HEK293T (cell line): ENCODE measurements around the gene SGSM2.

Experiments used
- CTCF ChIA-PET: fragments of 350-600 bp; formaldehyde crosslinking; extraction: SDS; loops from one replicate; lab custom pipeline; 2021; ENCODE audit warnings: antibody characterized with exemption, inconsistent platforms; lab: Yijun Ruan, JAX
- POLR2A ChIA-PET: fragments of 350-600 bp; formaldehyde crosslinking; extraction: SDS; loops from one replicate; lab custom pipeline; 2020; ENCODE audit warnings: antibody characterized with exemption, inconsistent platforms; lab: Yijun Ruan, JAX
- DNase-seq: peaks from one replicate; pipeline ENCODE4 v3.0.0; 2012; ENCODE audit warnings: mixed read lengths; ENCODE audit errors: extremely low spot score
- ARNT ChIP-seq: fragments of 450-650 bp; IDR thresholded peaks from 2 replicates; pipeline ENCODE4 v1.6.1; 2017; ENCODE audit warnings: mild to moderate bottlenecking
- BHLHE40 ChIP-seq: fragments of 450-650 bp; IDR thresholded peaks from 2 replicates; pipeline ENCODE4 v1.6.1; 2016; ENCODE audit warnings: mild to moderate bottlenecking, moderate library complexity, borderline replicate concordance
- CTBP1 ChIP-seq: fragments of 450-650 bp; IDR thresholded peaks from 2 replicates; pipeline ENCODE4 v1.6.1; 2016; ENCODE audit warnings: borderline replicate concordance
- ELF4 ChIP-seq: fragments of 450-650 bp; IDR thresholded peaks from 2 replicates; pipeline ENCODE4 v1.6.1; 2017; ENCODE audit warnings: antibody characterized with exemption
- FOXA1 ChIP-seq: fragments of 450-650 bp; IDR thresholded peaks from 2 replicates; pipeline ENCODE4 v1.6.1; 2016; ENCODE audit warnings: mild to moderate bottlenecking
- FOXK2 ChIP-seq: fragments of 450-650 bp; IDR thresholded peaks from 2 replicates; pipeline ENCODE4 v1.6.1; 2016; ENCODE audit warnings: mild to moderate bottlenecking
- FOXM1 ChIP-seq: fragments of 450-650 bp; IDR thresholded peaks from 2 replicates; pipeline ENCODE4 v1.6.1; 2017; ENCODE audit warnings: mild to moderate bottlenecking, borderline replicate concordance
- HDGF ChIP-seq: fragments of 450-650 bp; IDR thresholded peaks from 2 replicates; pipeline ENCODE4 v1.6.1; 2017; ENCODE audit warnings: antibody characterized with exemption, borderline replicate concordance
- L3MBTL2 ChIP-seq: fragments of 450-650 bp; conservative IDR thresholded peaks from 2 replicates; pipeline ENCODE4 v1.6.1; 2016; ENCODE audit warnings: mild to moderate bottlenecking
- LEF1 ChIP-seq: fragments of 450-650 bp; IDR thresholded peaks from 2 replicates; pipeline ENCODE4 v1.6.1; 2017; ENCODE audit warnings: mild to moderate bottlenecking, borderline replicate concordance
- NFRKB ChIP-seq: fragments of 450-650 bp; IDR thresholded peaks from 2 replicates; pipeline ENCODE4 v1.6.1; 2016; ENCODE audit warnings: mild to moderate bottlenecking, moderate library complexity
- SP1 ChIP-seq: fragments of 450-650 bp; IDR thresholded peaks from 2 replicates; pipeline ENCODE4 v1.6.1; 2017
- SUZ12 ChIP-seq: fragments of 450-650 bp; IDR thresholded peaks from 2 replicates; pipeline ENCODE4 v1.6.1; 2016; ENCODE audit warnings: mild to moderate bottlenecking
- TARDBP ChIP-seq: fragments of 450-650 bp; IDR thresholded peaks from 2 replicates; pipeline ENCODE4 v1.6.1; 2016
- ZNF384 ChIP-seq: fragments of 450-650 bp; IDR thresholded peaks from 2 replicates; pipeline ENCODE4 v1.6.1; 2016
- TF ChIP-seq, protein P1 (sequence below): fragments of 450-650 bp; IDR thresholded peaks from 2 replicates; pipeline ENCODE4 v1.6.1; 2016

SGSM2 gene

DNA sequence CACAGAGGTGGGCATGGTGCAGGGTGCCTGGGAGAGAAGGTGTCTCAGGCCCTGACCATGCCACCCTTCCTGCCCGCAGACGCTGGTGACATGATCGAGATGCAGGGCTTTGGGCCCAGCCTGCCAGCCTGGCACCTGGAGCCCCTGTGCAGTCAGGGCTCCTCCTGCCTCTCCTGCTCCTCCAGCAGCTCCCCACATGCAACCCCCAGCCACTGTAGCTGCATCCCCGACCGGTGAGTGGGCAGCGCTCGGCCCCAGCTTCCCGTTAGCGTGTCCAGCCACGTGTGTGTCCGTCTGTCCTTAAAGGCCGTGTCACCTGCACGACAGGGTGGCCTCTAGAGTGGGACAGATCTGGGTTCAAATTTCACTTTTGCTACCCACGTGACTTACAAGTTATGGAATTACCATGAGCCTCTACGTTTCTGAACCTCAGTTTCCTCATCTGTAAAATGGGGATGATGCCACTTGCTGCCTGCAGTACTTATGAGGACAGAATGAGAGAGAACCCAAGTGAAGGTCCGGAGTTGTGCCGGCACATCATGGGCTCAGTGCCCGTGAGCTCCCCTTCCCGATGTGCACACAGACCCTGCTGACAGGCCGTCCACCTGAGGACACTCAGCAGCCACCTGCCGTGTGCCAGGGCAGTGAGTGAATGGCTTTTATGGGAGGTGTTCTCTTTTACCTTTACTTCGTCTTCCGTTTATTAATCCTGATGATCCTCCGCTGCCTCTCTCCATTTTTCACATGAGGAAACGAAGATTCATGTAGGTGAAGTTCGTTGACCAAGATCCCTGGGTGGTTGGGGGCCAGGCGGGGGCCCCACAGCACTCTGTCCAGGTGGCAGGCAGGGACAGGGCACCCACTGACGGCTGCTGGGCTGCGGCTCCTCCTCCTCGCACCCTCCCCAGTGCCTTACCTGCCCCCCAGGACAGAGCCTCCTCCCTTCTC, 34.2 kb downstream of the SGSM2 start:
- TF ChIP-seq ARNT, result no peak
- no peak for TF ChIP-seq CTBP1
- no peak for TF ChIP-seq FOXK2
- no peak for TF ChIP-seq SUZ12
- no peak for TF ChIP-seq NFRKB
- CTCF ChIA-PET, result interaction anchor here (2.4 kb wide), 1 partner anchor 10 kb away, joined by 12 read pairs; no protein-coding TSS in a partner anchor
- POLR2A ChIA-PET, result no interaction called here
- no peak for DNase-seq

DNA sequence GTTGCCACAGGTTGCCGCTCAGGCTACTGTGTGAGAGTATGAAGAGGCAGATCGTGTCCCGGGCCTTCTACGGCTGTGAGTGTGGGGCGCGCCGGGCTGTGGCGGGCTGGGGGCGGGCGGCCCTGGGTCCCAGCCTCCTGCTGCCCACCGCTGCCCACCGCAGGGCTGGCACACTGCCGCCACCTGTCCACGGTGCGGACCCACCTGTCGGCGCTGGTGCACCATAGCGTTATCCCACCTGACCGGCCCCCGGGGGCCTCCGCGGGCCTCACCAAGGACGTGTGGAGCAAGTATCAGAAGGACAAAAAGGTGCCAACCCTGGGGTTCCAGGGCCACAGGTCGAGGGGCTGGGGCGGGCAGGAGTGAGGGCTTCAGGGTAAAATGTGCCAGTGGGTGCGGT, 34.9 kb downstream of the SGSM2 start:
- no peak for TF ChIP-seq L3MBTL2
- TF ChIP-seq FOXM1, result no peak
- no peak for TF ChIP-seq FOXA1
- TF ChIP-seq, protein P1, sequence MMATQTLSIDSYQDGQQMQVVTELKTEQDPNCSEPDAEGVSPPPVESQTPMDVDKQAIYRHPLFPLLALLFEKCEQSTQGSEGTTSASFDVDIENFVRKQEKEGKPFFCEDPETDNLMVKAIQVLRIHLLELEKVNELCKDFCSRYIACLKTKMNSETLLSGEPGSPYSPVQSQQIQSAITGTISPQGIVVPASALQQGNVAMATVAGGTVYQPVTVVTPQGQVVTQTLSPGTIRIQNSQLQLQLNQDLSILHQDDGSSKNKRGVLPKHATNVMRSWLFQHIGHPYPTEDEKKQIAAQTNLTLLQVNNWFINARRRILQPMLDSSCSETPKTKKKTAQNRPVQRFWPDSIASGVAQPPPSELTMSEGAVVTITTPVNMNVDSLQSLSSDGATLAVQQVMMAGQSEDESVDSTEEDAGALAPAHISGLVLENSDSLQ, result no peak
- no peak for TF ChIP-seq LEF1
- TF ChIP-seq SP1, result no peak
- TF ChIP-seq TARDBP, result no peak
- no peak for TF ChIP-seq ARNT
- no peak for TF ChIP-seq NFRKB
- TF ChIP-seq ELF4, result no peak
- TF ChIP-seq ZNF384, result no peak
- no peak for TF ChIP-seq CTBP1
- no peak for TF ChIP-seq BHLHE40
- TF ChIP-seq SUZ12, result no peak
- no peak for TF ChIP-seq HDGF
- ChIA-PET CTCF (no interaction called here), POLR2A (no interaction called here)
- no peak for DNase-seq

GRCh38 chr17:2372681-2373080, 35.4 kb downstream of the SGSM2 start:
- POLR2A ChIA-PET, result no interaction called here
- no peak for DNase-seq
- TF ChIP-seq NFRKB (no peak), FOXK2 (no peak), SP1 (no peak), SUZ12 (no peak), CTBP1 (no peak), ELF4 (no peak), HDGF (no peak), TARDBP (no peak), L3MBTL2 (no peak), FOXM1 (no peak), ZNF384 (no peak), ARNT (no peak)
- TF ChIP-seq, protein P1, result no peak
- CTCF ChIA-PET, result no interaction called here

DNA sequence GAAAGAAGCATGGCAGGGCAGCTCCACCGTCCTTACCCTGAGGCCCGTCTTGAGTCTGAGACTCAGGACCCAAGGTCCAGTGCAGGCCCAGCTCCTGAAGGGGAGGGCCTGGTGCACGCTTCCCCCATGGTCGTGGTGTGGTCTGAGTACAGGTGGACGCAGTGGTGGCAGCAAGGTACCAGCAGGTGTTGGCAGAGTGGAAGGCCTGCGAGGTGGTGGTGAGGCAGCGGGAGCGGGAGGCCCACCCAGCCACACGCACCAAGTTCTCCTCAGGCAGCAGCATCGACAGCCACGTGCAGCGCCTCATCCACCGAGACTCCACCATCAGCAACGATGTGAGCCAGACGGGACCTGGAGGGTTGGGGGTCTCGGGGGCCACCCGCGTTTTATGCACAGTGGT, 35.9 kb downstream of the SGSM2 start:
- ChIA-PET POLR2A (no interaction called here), CTCF (no interaction called here)
- TF ChIP-seq SUZ12 (no peak), ARNT (no peak), FOXA1 (no peak), NFRKB (no peak), L3MBTL2 (no peak), FOXK2 (no peak), HDGF (no peak), LEF1 (no peak), ZNF384 (no peak), TARDBP (no peak), BHLHE40 (no peak), CTBP1 (no peak), FOXM1 (no peak), SP1 (no peak), ELF4 (no peak)
- TF ChIP-seq, protein P1, result no peak
- DNase-seq, result no peak

GRCh38 chr17:2374549-2375285, 37.4 kb downstream of the SGSM2 start:
- DNase-seq, result no peak
- POLR2A ChIA-PET, result no interaction called here
- CTCF ChIA-PET, result no interaction called here
- TF ChIP-seq FOXA1 (no peak), L3MBTL2 (no peak), BHLHE40 (no peak)

- DNase-seq, result no peak
- POLR2A ChIA-PET, result no interaction called here
- TF ChIP-seq L3MBTL2 (no peak), TARDBP (no peak), FOXA1 (no peak), ZNF384 (no peak), LEF1 (no peak), ARNT (no peak), CTBP1 (no peak), HDGF (no peak), BHLHE40 (no peak), NFRKB (no peak), FOXK2 (no peak)
- CTCF ChIA-PET, result no interaction called here
Observed at GRCh38 chr17:2375406-2375805, 38.1 kb downstream of the SGSM2 start.
